Measurements from ENCODE around the gene NKD1. TPM values are rescaled to one million over a fixed set of nuclear protein-coding genes. Genes with fewer than 3 reads are reported as not detected.

Gene NKD1
- total RNA-seq, 3 donors from 2014 or later, result 1.3 to 5.0 (median 4.6) TPM

DNA sequence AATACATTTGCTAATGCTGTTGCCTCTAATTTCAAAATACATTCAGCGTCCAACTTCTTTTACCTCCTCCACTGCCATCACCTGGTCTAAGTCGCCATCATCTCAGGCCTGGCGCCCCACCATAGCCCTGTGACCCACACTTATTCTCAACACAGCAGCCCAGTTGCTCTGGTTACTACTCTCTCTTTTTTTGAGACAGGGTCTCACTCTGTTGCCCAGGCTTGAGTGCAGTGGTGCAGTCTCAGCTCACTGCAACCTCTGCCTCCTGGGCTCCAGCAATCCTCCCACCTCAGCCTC, 7.5 kb upstream of the NKD1 start:
- no peak overlapping the region for H3K27ac ChIP-seq
- no peak overlapping the region for H3K4me3 ChIP-seq
- intact Hi-C loops (cut with DNase I; ENCODE audit: low total_unique reads), result no loop called here
- no peaks in the 10 kb centered on the region for H3K36me3 ChIP-seq
- no peaks in the 10 kb centered on the region for H3K4me1 ChIP-seq
- no peaks in the 10 kb centered on the region for H3K9me3 ChIP-seq
- no peak for TF ChIP-seq POLR2AphosphoS5 (IDR thresholded peaks at IDR 0.05)
- TF ChIP-seq, protein P1, sequence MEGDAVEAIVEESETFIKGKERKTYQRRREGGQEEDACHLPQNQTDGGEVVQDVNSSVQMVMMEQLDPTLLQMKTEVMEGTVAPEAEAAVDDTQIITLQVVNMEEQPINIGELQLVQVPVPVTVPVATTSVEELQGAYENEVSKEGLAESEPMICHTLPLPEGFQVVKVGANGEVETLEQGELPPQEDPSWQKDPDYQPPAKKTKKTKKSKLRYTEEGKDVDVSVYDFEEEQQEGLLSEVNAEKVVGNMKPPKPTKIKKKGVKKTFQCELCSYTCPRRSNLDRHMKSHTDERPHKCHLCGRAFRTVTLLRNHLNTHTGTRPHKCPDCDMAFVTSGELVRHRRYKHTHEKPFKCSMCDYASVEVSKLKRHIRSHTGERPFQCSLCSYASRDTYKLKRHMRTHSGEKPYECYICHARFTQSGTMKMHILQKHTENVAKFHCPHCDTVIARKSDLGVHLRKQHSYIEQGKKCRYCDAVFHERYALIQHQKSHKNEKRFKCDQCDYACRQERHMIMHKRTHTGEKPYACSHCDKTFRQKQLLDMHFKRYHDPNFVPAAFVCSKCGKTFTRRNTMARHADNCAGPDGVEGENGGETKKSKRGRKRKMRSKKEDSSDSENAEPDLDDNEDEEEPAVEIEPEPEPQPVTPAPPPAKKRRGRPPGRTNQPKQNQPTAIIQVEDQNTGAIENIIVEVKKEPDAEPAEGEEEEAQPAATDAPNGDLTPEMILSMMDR (IDR thresholded peaks at IDR 0.05), result no peak
- TF ChIP-seq POLR2A (IDR thresholded peaks at IDR 0.05), result no peak
- H3K27me3 ChIP-seq, result no peaks in the 10 kb centered on the region
- DNase-seq (ENCODE audit: low spot score in 2 of 2), result no peak

DNA sequence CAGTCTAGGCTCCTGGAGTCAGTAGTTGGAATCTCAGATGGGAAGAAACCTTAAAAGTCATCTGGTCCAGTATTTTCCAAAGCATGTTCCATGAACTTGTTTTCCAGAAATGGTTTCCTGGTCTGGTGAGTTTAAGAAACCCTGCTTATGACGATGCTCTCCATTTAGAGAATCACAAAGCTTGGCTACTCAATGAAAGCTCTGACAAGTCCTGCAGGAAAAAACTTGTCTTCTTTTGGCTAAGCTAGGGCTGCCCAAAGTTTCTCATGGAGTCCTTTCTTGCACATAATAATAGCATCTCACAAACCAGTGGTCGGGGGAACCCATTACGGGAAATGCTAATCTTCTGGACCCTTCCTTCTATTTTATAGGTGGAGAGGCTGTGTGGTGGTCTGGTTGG, 5.5 kb upstream of the NKD1 start:
- intact Hi-C loops (cut with DNase I; ENCODE audit: low total_unique reads), result no loop called here
- DNase-seq (ENCODE audit: low spot score in 2 of 2), result no peak
- Histone ChIP-seq H3K27me3 (peaks cover 0 to 9% of the 10 kb centered on the region in 2 donors), H3K9me3 (no peaks in the 10 kb centered on the region), H3K4me1 (no peaks in the 10 kb centered on the region), H3K4me3 (no peak overlapping the region), H3K36me3 (no peaks in the 10 kb centered on the region), H3K27ac (no peak overlapping the region)
- TF ChIP-seq POLR2AphosphoS5 (IDR thresholded peaks at IDR 0.05), result no peak
- TF ChIP-seq POLR2A (IDR thresholded peaks at IDR 0.05), result no peak
- TF ChIP-seq, protein P1 (IDR thresholded peaks at IDR 0.05), result no peak

DNA sequence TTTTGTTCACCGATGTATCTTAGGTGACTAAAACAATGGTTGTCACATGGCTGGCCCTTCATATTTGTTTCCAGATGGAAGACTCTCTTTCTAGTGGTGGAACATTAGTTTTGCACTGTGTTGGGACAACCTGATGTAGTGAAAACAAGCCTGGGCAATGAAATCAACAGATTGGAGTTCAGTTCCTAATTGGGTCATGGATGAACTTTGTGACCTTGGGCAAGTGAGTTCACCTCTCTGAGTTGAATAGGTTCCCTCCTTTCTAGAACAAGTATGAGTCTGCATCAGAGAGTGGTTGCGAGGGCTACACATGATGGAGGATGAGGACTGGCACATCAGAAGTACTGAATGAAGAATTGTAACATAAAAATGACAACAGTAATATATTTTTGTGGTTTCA, 2.1 kb upstream of the NKD1 start:
- H3K9me3 ChIP-seq, result no peaks in the 10 kb centered on the region
- TF ChIP-seq, protein P1 (IDR thresholded peaks at IDR 0.05), result no peak
- TF ChIP-seq POLR2AphosphoS5 (IDR thresholded peaks at IDR 0.05), result no peak
- TF ChIP-seq POLR2A (IDR thresholded peaks at IDR 0.05), result no peak
- DNase-seq (ENCODE audit: low spot score in 2 of 2), result no peak
- H3K4me3 ChIP-seq, result no peak overlapping the region
- H3K4me1 ChIP-seq, result no peaks in the 10 kb centered on the region
- intact Hi-C loops (cut with DNase I; ENCODE audit: low total_unique reads), result no loop called here
- no peaks in the 10 kb centered on the region for H3K36me3 ChIP-seq
- H3K27me3 ChIP-seq, result peaks cover 0 to 9% of the 10 kb centered on the region in 2 donors
- no peak overlapping the region for H3K27ac ChIP-seq

DNA sequence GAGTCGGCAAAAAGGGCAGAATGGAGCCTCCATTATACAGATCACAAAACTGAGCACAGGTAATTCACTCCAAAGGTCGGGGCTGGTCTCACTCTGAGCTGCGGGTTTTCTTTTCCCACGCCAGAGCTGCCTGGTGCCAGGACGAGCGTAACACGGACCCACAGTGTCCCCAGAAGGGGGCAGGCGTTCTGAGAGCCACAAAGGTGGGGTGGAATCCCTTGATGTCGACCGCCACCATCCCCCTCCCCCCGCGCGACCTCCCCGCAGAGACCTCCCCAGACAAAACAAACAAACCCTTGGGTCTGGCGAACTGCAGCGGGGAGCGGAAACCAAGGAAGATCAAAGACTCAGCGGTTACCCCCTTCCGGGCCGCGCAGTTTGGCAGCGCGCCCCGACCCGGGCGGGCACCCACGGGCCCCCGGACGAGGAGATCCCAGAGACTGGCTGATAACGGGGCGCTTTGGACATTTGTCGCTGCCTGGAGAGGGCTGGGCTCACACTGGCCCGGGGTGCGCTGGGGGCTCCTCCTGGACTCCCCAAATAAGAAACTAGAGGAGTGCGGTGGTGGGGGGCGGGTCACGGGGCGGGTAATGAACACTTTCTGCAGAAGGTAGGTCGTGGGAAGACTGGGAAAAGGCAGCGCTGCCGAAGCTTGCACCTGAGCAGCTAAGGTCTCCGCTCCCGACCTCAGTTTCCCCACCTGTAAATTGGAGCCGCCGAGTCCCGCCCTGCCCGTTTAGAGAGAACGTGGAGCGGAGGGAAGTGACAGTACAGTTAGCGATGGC, 664 bp upstream of the NKD1 start:
- no peak for TF ChIP-seq POLR2A (IDR thresholded peaks at IDR 0.05)
- no peak for TF ChIP-seq POLR2AphosphoS5 (IDR thresholded peaks at IDR 0.05)
- TF ChIP-seq, protein P1 (IDR thresholded peaks at IDR 0.05), result no peak
- Histone ChIP-seq H3K27me3 (peaks cover 0 to 9% of the 10 kb centered on the region in 2 donors), H3K4me3 (peak overlapping the region; percentile 70 to 82 (median 74)), H3K27ac (no peak overlapping the region), H3K4me1 (no peaks in the 10 kb centered on the region), H3K9me3 (no peaks in the 10 kb centered on the region), H3K36me3 (no peaks in the 10 kb centered on the region)
- peak in 1 of 2 donors; percentile 23 for DNase-seq (ENCODE audit: low spot score in 2 of 2)
- intact Hi-C loops (cut with DNase I; ENCODE audit: low total_unique reads), result no loop called here

DNA sequence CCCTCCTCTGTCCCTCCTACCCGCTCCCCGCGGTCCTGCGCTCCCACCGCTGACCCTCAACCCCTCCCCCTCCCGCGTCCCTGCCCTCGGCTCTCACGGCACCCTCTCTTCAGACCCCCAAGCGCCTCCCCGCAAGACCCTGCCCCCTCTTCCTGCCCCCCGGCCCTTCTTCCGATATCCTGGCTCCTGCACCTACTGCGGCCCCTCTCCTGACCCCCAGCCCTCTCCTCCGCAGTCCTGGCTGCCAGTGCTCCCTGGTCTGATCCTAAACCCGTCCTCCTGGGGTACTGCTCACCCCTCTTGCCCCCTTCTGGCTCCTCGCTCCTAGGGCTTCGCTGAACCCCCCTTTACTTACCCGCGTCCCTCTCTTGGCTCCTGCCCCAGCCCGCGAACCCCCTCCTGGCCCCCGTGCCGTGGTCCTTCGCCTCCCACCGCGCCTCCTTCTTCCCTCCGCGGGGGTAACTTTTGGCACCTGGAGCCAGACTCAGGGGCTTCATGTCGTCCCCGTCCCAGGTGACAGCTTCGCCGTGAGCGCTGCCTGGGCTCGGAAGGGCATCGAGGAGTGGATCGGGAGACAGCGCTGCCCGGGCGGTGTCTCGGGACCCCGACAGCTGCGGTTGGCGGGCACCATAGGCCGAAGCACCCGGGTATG, 839 bp downstream of the NKD1 start:
- peaks cover 0 to 9% of the 10 kb centered on the region in 2 donors for H3K27me3 ChIP-seq
- H3K27ac ChIP-seq, result no peak overlapping the region
- H3K9me3 ChIP-seq, result no peaks in the 10 kb centered on the region
- no peaks in the 10 kb centered on the region for H3K4me1 ChIP-seq
- no peaks in the 10 kb centered on the region for H3K36me3 ChIP-seq
- H3K4me3 ChIP-seq, result peak overlapping the region; percentile 70 to 82 (median 74)
- TF ChIP-seq, protein P1 (IDR thresholded peaks at IDR 0.05), result no peak
- TF ChIP-seq POLR2A (IDR thresholded peaks at IDR 0.05), result no peak
- no peak for TF ChIP-seq POLR2AphosphoS5 (IDR thresholded peaks at IDR 0.05)
- DNase-seq (ENCODE audit: low spot score in 2 of 2), result no peak
- intact Hi-C loops (cut with DNase I; ENCODE audit: low total_unique reads), result no loop called here

Data from breast epithelium (tissue), 4 donors.